ENCODE measurements around the gene MPIG6B.

The MPIG6B gene

DNA sequence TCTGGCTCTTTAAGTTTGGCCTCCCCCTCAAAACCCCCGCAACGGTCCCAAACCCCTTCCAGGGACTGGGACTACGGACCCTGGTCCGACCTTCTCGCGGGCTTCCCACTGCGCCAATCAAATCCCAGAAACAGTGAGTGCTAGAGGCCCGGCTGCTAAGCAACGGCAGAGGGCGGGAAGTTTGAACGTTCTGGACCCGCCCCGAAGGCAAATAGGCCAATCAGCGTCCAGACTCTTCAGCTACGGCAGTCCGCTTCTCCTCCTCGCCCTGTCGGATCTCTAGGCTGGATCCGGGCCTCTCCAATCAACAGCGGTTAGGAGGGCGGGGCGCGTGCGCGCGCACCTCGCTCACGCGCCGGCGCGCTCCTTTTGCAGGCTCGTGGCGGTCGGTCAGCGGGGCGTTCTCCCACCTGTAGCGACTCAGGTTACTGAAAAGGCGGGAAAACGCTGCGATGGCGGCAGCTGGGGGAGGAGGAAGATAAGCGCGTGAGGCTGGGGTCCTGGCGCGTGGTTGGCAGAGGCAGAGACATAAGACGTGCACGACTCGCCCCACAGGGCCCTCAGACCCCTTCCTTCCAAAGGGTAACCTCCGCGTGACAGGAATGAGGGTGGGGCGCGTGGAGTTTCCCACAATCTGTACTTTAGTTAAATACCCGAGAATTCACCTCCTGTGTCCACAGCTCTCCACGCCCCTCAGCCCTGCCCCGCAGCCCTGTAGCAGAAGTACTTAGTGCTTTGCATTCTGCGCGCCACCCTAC lies 16.6 kb downstream of the MPIG6B start, which contains the start of gene MSH5 (continued):
- TF ChIP-seq ZNF2 (tag by site-specific recombination; IDR thresholded peaks at IDR 0.05), result peak; percentile 88
- TF ChIP-seq ZEB2 (tag by site-specific recombination; IDR thresholded peaks at IDR 0.05), result peak; percentile 96
- TF ChIP-seq, protein P1, sequence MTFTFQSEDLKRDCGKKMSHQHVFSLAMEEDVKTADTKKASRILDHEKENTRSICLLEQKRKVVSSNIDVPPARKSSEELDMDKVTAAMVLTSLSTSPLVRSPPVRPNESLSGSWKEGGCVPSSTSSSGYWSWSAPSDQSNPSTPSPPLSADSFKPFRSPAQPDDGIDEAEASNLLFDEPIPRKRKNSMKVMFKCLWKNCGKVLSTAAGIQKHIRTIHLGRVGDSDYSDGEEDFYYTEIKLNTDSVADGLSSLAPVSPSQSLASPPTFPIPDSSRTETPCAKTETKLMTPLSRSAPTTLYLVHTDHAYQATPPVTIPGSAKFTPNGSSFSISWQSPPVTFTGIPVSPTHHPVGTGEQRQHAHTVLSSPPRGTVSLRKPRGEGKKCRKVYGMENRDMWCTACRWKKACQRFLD (tag by site-specific recombination; IDR thresholded peaks at IDR 0.05), result no peak
- TF ChIP-seq, protein P2, sequence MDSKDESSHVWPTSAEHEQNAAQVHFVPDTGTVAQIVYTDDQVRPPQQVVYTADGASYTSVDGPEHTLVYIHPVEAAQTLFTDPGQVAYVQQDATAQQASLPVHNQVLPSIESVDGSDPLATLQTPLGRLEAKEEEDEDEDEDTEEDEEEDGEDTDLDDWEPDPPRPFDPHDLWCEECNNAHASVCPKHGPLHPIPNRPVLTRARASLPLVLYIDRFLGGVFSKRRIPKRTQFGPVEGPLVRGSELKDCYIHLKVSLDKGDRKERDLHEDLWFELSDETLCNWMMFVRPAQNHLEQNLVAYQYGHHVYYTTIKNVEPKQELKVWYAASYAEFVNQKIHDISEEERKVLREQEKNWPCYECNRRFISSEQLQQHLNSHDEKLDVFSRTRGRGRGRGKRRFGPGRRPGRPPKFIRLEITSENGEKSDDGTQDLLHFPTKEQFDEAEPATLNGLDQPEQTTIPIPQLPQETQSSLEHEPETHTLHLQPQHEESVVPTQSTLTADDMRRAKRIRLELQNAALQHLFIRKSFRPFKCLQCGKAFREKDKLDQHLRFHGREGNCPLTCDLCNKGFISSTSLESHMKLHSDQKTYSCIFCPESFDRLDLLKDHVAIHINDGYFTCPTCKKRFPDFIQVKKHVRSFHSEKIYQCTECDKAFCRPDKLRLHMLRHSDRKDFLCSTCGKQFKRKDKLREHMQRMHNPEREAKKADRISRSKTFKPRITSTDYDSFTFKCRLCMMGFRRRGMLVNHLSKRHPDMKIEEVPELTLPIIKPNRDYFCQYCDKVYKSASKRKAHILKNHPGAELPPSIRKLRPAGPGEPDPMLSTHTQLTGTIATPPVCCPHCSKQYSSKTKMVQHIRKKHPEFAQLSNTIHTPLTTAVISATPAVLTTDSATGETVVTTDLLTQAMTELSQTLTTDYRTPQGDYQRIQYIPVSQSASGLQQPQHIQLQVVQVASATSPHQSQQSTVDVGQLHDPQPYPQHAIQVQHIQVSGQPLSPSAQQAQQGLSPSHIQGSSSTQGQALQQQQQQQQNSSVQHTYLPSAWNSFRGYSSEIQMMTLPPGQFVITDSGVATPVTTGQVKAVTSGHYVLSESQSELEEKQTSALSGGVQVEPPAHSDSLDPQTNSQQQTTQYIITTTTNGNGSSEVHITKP (tag by site-specific recombination; IDR thresholded peaks at IDR 0.05), result 0 out of 2 replicates have a peak, but pooled peaks have one; percentile 61
- peak; percentile 92 for TF ChIP-seq SP3 (tag by site-specific recombination; IDR thresholded peaks at IDR 0.05)
- TF ChIP-seq, protein P3, sequence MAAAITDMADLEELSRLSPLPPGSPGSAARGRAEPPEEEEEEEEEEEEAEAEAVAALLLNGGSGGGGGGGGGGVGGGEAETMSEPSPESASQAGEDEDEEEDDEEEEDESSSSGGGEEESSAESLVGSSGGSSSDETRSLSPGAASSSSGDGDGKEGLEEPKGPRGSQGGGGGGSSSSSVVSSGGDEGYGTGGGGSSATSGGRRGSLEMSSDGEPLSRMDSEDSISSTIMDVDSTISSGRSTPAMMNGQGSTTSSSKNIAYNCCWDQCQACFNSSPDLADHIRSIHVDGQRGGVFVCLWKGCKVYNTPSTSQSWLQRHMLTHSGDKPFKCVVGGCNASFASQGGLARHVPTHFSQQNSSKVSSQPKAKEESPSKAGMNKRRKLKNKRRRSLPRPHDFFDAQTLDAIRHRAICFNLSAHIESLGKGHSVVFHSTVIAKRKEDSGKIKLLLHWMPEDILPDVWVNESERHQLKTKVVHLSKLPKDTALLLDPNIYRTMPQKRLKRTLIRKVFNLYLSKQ (tag by site-specific recombination; IDR thresholded peaks at IDR 0.05; ENCODE audit: borderline replicate concordance), result no peak
- no peak for TF ChIP-seq ZNF747 (tag by site-specific recombination; IDR thresholded peaks at IDR 0.05)
- TF ChIP-seq ZFP37 (tag by site-specific recombination; IDR thresholded peaks at IDR 0.05), result no peak
- TF ChIP-seq, protein P4, sequence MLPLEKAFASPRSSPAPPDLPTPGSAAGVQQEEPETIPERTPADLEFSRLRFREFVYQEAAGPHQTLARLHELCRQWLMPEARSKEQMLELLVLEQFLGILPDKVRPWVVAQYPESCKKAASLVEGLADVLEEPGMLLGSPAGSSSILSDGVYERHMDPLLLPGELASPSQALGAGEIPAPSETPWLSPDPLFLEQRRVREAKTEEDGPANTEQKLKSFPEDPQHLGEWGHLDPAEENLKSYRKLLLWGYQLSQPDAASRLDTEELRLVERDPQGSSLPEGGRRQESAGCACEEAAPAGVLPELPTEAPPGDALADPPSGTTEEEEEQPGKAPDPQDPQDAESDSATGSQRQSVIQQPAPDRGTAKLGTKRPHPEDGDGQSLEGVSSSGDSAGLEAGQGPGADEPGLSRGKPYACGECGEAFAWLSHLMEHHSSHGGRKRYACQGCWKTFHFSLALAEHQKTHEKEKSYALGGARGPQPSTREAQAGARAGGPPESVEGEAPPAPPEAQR (tag by site-specific recombination; IDR thresholded peaks at IDR 0.05), result no peak; the same call in 1 of the 2 replicates
- TF ChIP-seq ZSCAN30 (tag by site-specific recombination; IDR thresholded peaks at IDR 0.05), result peak; percentile 72
- TF ChIP-seq ZNF324 (tag by site-specific recombination; IDR thresholded peaks at IDR 0.05), result peak; percentile 74
- TF ChIP-seq ZBTB7A (tag by site-specific recombination; IDR thresholded peaks at IDR 0.05; ENCODE audit: low read depth), result 0 out of 2 replicates have a peak, but pooled peaks have one; percentile 40
- TF ChIP-seq ZSCAN16 (tag by site-specific recombination; IDR thresholded peaks at IDR 0.05), result no peak
- no peak; the same call in 1 of the 2 replicates for TF ChIP-seq ZBTB8A (tag by site-specific recombination; IDR thresholded peaks at IDR 0.05)
- TF ChIP-seq ZNF843 (tag by site-specific recombination; IDR thresholded peaks at IDR 0.05), result peak; percentile 59; the same call in 1 of the 2 replicates
- TF ChIP-seq, protein P5, sequence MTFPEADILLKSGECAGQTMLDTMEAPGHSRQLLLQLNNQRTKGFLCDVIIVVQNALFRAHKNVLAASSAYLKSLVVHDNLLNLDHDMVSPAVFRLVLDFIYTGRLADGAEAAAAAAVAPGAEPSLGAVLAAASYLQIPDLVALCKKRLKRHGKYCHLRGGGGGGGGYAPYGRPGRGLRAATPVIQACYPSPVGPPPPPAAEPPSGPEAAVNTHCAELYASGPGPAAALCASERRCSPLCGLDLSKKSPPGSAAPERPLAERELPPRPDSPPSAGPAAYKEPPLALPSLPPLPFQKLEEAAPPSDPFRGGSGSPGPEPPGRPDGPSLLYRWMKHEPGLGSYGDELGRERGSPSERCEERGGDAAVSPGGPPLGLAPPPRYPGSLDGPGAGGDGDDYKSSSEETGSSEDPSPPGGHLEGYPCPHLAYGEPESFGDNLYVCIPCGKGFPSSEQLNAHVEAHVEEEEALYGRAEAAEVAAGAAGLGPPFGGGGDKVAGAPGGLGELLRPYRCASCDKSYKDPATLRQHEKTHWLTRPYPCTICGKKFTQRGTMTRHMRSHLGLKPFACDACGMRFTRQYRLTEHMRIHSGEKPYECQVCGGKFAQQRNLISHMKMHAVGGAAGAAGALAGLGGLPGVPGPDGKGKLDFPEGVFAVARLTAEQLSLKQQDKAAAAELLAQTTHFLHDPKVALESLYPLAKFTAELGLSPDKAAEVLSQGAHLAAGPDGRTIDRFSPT (tag by site-specific recombination; IDR thresholded peaks at IDR 0.05), result 0 out of 2 replicates have a peak, but pooled peaks have one; percentile 13
- peak; percentile 84 for TF ChIP-seq SP7 (tag by site-specific recombination; IDR thresholded peaks at IDR 0.05)
- TF ChIP-seq ZNF596 (tag by site-specific recombination; IDR thresholded peaks at IDR 0.05), result no peak
- TF ChIP-seq ZNF785 (tag by site-specific recombination; IDR thresholded peaks at IDR 0.05), result no peak
- TF ChIP-seq, protein P6, sequence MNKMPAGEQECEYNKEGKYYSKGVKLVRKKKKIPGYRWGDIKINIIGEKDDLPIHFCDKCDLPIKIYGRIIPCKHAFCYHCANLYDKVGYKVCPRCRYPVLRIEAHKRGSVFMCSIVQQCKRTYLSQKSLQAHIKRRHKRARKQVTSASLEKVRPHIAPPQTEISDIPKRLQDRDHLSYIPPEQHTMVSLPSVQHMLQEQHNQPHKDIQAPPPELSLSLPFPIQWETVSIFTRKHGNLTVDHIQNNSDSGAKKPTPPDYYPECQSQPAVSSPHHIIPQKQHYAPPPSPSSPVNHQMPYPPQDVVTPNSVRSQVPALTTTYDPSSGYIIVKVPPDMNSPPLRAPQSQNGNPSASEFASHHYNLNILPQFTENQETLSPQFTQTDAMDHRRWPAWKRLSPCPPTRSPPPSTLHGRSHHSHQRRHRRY (tag by site-specific recombination; IDR thresholded peaks at IDR 0.05), result no peak
- TF ChIP-seq ZNF394 (tag by site-specific recombination; IDR thresholded peaks at IDR 0.05; ENCODE audit: borderline replicate concordance), result peak; percentile 63; the same call in 1 of the 2 replicates
- TF ChIP-seq, protein P7, sequence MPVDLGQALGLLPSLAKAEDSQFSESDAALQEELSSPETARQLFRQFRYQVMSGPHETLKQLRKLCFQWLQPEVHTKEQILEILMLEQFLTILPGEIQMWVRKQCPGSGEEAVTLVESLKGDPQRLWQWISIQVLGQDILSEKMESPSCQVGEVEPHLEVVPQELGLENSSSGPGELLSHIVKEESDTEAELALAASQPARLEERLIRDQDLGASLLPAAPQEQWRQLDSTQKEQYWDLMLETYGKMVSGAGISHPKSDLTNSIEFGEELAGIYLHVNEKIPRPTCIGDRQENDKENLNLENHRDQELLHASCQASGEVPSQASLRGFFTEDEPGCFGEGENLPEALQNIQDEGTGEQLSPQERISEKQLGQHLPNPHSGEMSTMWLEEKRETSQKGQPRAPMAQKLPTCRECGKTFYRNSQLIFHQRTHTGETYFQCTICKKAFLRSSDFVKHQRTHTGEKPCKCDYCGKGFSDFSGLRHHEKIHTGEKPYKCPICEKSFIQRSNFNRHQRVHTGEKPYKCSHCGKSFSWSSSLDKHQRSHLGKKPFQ (tag by site-specific recombination; IDR thresholded peaks at IDR 0.05), result no peak; the same call in 1 of the 2 replicates
- TF ChIP-seq OSR2 (tag by site-specific recombination; IDR thresholded peaks at IDR 0.05), result no peak
